ENCODE data around the gene PWP1.

The PWP1 gene

DNA sequence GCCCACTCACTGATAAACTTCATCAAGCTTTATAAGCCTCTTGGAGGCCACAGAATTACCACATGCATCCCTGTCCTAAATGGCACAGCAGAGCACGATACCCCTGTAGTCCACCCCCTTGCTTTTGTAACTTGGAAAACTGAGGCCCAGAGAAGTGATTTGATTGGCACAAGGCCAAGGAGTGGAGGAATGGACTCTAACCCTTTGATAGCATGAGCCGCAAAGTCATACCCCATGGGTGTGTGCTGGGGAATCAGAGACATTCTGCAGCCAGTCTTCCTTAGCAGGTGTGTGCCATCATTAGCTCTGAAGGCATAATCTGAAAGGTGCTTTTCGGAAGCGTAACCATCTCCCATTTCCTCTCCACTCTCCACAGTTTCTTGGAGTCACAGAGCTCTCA lies 28.5 kb upstream of the PWP1 start:
- DNase-seq (ENCODE audit: low read depth), result no peak
- TF ChIP-seq, protein P1, sequence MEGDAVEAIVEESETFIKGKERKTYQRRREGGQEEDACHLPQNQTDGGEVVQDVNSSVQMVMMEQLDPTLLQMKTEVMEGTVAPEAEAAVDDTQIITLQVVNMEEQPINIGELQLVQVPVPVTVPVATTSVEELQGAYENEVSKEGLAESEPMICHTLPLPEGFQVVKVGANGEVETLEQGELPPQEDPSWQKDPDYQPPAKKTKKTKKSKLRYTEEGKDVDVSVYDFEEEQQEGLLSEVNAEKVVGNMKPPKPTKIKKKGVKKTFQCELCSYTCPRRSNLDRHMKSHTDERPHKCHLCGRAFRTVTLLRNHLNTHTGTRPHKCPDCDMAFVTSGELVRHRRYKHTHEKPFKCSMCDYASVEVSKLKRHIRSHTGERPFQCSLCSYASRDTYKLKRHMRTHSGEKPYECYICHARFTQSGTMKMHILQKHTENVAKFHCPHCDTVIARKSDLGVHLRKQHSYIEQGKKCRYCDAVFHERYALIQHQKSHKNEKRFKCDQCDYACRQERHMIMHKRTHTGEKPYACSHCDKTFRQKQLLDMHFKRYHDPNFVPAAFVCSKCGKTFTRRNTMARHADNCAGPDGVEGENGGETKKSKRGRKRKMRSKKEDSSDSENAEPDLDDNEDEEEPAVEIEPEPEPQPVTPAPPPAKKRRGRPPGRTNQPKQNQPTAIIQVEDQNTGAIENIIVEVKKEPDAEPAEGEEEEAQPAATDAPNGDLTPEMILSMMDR (IDR thresholded peaks at IDR 0.05; ENCODE audit: insufficient read depth, low read depth, low read length, missing control alignments), result no peak
- no peak overlapping the region for H3K4me3 ChIP-seq (ENCODE audit: low read length)

GRCh38 chr12:107657621-107658020 lies 28.0 kb upstream of the PWP1 start:
- TF ChIP-seq, protein P1 (IDR thresholded peaks at IDR 0.05; ENCODE audit: insufficient read depth, low read depth, low read length, missing control alignments), result no peak
- H3K4me3 ChIP-seq (ENCODE audit: low read length), result no peak overlapping the region
- DNase-seq (ENCODE audit: low read depth), result no peak

GRCh38 chr12:107660235-107660634 lies 25.4 kb upstream of the PWP1 start:
- TF ChIP-seq, protein P1 (IDR thresholded peaks at IDR 0.05; ENCODE audit: insufficient read depth, low read depth, low read length, missing control alignments), result no peak
- no peak overlapping the region for H3K4me3 ChIP-seq (ENCODE audit: low read length)
- DNase-seq (ENCODE audit: low read depth), result peak; percentile 59

DNA sequence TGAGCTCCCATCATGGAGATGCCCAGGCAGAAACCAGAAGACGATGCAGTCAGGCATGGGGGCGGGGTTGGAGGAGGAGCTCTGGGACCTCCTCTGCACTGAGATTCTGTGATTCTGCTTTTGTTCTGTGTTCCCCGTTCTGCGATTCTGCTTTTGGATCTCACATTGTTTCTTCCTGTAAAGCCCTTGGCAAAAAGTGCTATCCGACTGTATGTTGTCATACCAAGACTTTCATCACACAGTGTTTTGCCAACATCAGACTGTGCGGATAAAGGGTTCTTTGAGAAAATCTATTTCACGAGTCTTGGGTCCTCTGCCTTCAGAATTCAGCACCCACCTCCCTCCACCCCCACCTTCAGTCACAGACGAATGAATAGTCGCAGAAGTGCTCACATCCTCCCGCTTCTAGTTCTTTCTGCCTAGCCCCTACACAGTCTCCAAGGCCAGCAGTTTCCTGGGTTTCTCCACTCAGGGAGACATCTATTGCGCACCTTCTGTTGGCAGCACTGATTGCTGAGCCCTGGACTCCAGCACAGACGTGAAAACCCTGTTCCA lies 24.7 kb upstream of the PWP1 start:
- DNase-seq (ENCODE audit: low read depth), result no peak
- TF ChIP-seq, protein P1 (IDR thresholded peaks at IDR 0.05; ENCODE audit: insufficient read depth, low read depth, low read length, missing control alignments), result no peak
- no peak overlapping the region for H3K4me3 ChIP-seq (ENCODE audit: low read length)

- H3K4me3 ChIP-seq (ENCODE audit: low read length), result no peak overlapping the region
- TF ChIP-seq, protein P1 (IDR thresholded peaks at IDR 0.05; ENCODE audit: insufficient read depth, low read depth, low read length, missing control alignments), result no peak
- DNase-seq (ENCODE audit: low read depth), result no peak
Observed at GRCh38 chr12:107661830-107662229, 23.8 kb upstream of the PWP1 start.

- no peak overlapping the region for H3K4me3 ChIP-seq (ENCODE audit: low read length)
- DNase-seq (ENCODE audit: low read depth), result no peak
- TF ChIP-seq, protein P1 (IDR thresholded peaks at IDR 0.05; ENCODE audit: insufficient read depth, low read depth, low read length, missing control alignments), result no peak
Observed at GRCh38 chr12:107662484-107662883, 23.1 kb upstream of the PWP1 start.

- no peak for DNase-seq (ENCODE audit: low read depth)
- TF ChIP-seq, protein P1 (IDR thresholded peaks at IDR 0.05; ENCODE audit: insufficient read depth, low read depth, low read length, missing control alignments), result no peak
- H3K4me3 ChIP-seq (ENCODE audit: low read length), result no peak overlapping the region
Observed at GRCh38 chr12:107663277-107663676, 22.3 kb upstream of the PWP1 start.
